HEK293T (cell line): ENCODE measurements around the gene ZNF529.

Experiments
- CTCF ChIA-PET: fragments of 350-600 bp; formaldehyde crosslinking; extraction: SDS; loops from one replicate; lab custom pipeline; 2021; ENCODE audit warnings: antibody characterized with exemption, inconsistent platforms; lab: Yijun Ruan, JAX
- POLR2A ChIA-PET: fragments of 350-600 bp; formaldehyde crosslinking; extraction: SDS; loops from one replicate; lab custom pipeline; 2020; ENCODE audit warnings: antibody characterized with exemption, inconsistent platforms; lab: Yijun Ruan, JAX
- DNase-seq: peaks from one replicate; pipeline ENCODE4 v3.0.0; 2012; ENCODE audit warnings: mixed read lengths; ENCODE audit errors: extremely low spot score
- ARNT ChIP-seq: fragments of 450-650 bp; IDR thresholded peaks from 2 replicates; pipeline ENCODE4 v1.6.1; 2017; ENCODE audit warnings: mild to moderate bottlenecking
- BHLHE40 ChIP-seq: fragments of 450-650 bp; IDR thresholded peaks from 2 replicates; pipeline ENCODE4 v1.6.1; 2016; ENCODE audit warnings: mild to moderate bottlenecking, moderate library complexity, borderline replicate concordance
- CTBP1 ChIP-seq: fragments of 450-650 bp; IDR thresholded peaks from 2 replicates; pipeline ENCODE4 v1.6.1; 2016; ENCODE audit warnings: borderline replicate concordance
- ELF4 ChIP-seq: fragments of 450-650 bp; IDR thresholded peaks from 2 replicates; pipeline ENCODE4 v1.6.1; 2017; ENCODE audit warnings: antibody characterized with exemption
- FOXA1 ChIP-seq: fragments of 450-650 bp; IDR thresholded peaks from 2 replicates; pipeline ENCODE4 v1.6.1; 2016; ENCODE audit warnings: mild to moderate bottlenecking
- FOXK2 ChIP-seq: fragments of 450-650 bp; IDR thresholded peaks from 2 replicates; pipeline ENCODE4 v1.6.1; 2016; ENCODE audit warnings: mild to moderate bottlenecking
- FOXM1 ChIP-seq: fragments of 450-650 bp; IDR thresholded peaks from 2 replicates; pipeline ENCODE4 v1.6.1; 2017; ENCODE audit warnings: mild to moderate bottlenecking, borderline replicate concordance
- HDGF ChIP-seq: fragments of 450-650 bp; IDR thresholded peaks from 2 replicates; pipeline ENCODE4 v1.6.1; 2017; ENCODE audit warnings: antibody characterized with exemption, borderline replicate concordance
- L3MBTL2 ChIP-seq: fragments of 450-650 bp; conservative IDR thresholded peaks from 2 replicates; pipeline ENCODE4 v1.6.1; 2016; ENCODE audit warnings: mild to moderate bottlenecking
- LEF1 ChIP-seq: fragments of 450-650 bp; IDR thresholded peaks from 2 replicates; pipeline ENCODE4 v1.6.1; 2017; ENCODE audit warnings: mild to moderate bottlenecking, borderline replicate concordance
- NFRKB ChIP-seq: fragments of 450-650 bp; IDR thresholded peaks from 2 replicates; pipeline ENCODE4 v1.6.1; 2016; ENCODE audit warnings: mild to moderate bottlenecking, moderate library complexity
- SP1 ChIP-seq: fragments of 450-650 bp; IDR thresholded peaks from 2 replicates; pipeline ENCODE4 v1.6.1; 2017
- SUZ12 ChIP-seq: fragments of 450-650 bp; IDR thresholded peaks from 2 replicates; pipeline ENCODE4 v1.6.1; 2016; ENCODE audit warnings: mild to moderate bottlenecking
- TARDBP ChIP-seq: fragments of 450-650 bp; IDR thresholded peaks from 2 replicates; pipeline ENCODE4 v1.6.1; 2016
- ZNF384 ChIP-seq: fragments of 450-650 bp; IDR thresholded peaks from 2 replicates; pipeline ENCODE4 v1.6.1; 2016
- TF ChIP-seq, protein P1 (sequence below): fragments of 450-650 bp; IDR thresholded peaks from 2 replicates; pipeline ENCODE4 v1.6.1; 2016

The ZNF529 gene

DNA sequence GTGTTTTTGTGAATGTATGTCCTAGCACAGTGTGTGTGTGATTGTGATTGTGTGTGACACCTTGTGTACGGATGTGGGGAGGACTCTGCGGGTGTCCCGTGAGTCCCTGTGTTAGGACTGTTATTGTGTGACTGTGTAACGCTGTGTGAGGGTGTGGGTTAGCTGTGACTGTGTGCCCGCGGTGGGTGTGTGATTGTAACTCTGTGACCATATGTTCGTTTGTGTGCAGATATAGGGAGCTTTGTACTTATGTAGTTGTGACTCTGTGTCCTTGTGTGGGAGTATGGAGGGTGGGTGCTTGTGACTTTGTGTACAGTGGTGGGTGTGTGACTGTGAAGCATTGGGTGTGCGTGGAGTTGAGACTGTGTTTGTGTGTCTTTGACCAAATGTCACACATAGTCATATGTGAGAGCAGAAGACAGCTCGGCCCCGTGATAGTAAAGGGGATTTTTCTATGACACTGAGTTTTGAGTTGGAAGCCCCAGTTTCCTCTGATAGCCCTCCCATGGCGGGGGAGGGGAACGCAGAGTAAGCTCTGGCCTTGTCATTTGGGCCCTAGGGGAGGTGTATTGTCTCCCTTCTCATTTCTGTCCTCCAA is 44.1 kb downstream of the ZNF529 start:
- ChIA-PET POLR2A (interaction anchor here (0.9 to 2.4 kb wide), 12 partner anchors 9 to 688 kb away, joined by 3 to 22 read pairs (median 4); partner anchors contain the start of genes ZFP14, ZNF345, ZNF382 and ZNF383), CTCF (no interaction called here)
- no peak for TF ChIP-seq L3MBTL2
- no peak for TF ChIP-seq FOXM1
- no peak for TF ChIP-seq ELF4
- TF ChIP-seq ZNF384, result no peak
- no peak for TF ChIP-seq FOXA1
- TF ChIP-seq FOXK2, result no peak
- TF ChIP-seq, protein P1, sequence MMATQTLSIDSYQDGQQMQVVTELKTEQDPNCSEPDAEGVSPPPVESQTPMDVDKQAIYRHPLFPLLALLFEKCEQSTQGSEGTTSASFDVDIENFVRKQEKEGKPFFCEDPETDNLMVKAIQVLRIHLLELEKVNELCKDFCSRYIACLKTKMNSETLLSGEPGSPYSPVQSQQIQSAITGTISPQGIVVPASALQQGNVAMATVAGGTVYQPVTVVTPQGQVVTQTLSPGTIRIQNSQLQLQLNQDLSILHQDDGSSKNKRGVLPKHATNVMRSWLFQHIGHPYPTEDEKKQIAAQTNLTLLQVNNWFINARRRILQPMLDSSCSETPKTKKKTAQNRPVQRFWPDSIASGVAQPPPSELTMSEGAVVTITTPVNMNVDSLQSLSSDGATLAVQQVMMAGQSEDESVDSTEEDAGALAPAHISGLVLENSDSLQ, result no peak
- TF ChIP-seq CTBP1, result no peak
- no peak for TF ChIP-seq ARNT
- TF ChIP-seq LEF1, result no peak
- no peak for TF ChIP-seq NFRKB
- TF ChIP-seq SP1, result no peak
- no peak for TF ChIP-seq SUZ12
- TF ChIP-seq BHLHE40, result no peak
- no peak for TF ChIP-seq HDGF
- peak; percentile 13 for DNase-seq

DNA sequence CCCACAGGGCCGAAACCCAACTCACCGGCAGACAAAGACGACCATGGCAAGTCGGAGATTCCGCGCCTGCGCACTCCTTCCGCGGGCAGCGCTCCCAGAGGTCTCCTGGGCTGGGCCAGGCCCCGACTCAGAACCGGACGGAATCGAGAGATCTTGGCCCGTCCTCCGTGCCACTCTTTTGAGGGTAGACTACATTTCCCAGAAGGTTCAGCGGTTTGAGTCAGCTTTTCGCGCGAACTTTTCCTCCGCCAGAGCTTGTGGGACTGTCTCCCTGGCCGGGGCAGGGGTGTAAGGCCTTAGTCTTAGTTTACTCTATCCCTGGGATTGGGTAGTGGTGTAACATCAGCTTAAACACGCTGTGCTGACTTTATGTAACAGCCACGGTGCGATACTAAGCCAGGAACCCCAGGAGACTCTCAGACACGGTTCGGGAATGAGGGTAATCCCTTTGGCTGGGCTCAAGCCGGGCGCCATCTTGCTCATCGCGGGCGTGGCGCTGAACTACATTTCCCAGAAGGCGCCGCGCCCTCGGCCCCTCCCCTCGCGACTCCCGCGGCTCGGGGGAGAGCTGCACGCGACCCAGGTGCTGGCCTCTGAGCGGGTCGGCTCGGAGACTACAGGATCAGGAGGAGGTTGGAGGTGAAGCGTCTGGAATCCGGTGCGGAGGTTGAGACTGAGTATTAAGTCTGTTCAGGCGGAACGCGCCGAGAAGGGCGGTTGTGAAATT is 44.7 kb downstream of the ZNF529 start, which contains the start of gene ZNF260:
TSS of gene ZNF260 (minus strand) at position 78 of the 727 bp plus-strand sequence. CDS start 13,033 bp downstream, outside the sequence.
- TF ChIP-seq ELF4 (peak; percentile 42), L3MBTL2 (peak; percentile 85), CTBP1 (no peak), ZNF384 (no peak), NFRKB (0 out of 2 replicates have a peak, but pooled peaks have one; percentile 53), SP1 (no peak), FOXA1 (no peak)
- peak; percentile 88 for DNase-seq
- ChIA-PET CTCF (interaction anchor here (0.5 kb wide), 1 partner anchor 23 kb away, joined by 3 read pairs; no protein-coding TSS in a partner anchor), POLR2A (interaction anchor here (0.6 to 2.4 kb wide), 13 partner anchors 10 to 689 kb away, joined by 3 to 22 read pairs (median 4); partner anchors contain the start of genes ZFP14, ZNF345, ZNF382 and ZNF383)

DNA sequence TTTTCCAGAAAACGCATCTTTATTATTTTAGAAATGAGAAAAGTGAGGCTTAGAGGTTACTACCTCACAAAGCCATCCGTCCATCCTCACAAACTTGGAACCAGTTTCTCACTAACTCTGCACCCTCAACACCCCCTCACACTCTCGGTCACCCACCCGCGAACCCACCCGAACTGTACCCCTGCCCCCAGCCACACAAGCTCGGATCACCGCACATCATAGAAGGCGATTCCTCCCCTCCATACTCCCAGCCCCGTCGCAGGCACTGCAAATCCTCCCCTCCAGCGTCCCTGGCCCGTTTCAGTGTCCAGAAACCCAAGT is 45.3 kb downstream of the ZNF529 start:
- ChIA-PET CTCF (no interaction called here), POLR2A (interaction anchor here (0.6 to 2.4 kb wide), 7 partner anchors 16 to 550 kb away, joined by 3 to 22 read pairs (median 11); partner anchors contain the start of genes ZNF345, ZNF382, ZNF420 and ZNF529)
- TF ChIP-seq SUZ12 (no peak), FOXA1 (no peak), FOXK2 (no peak), ARNT (no peak), SP1 (no peak), ELF4 (no peak), BHLHE40 (no peak), L3MBTL2 (no peak), LEF1 (no peak), NFRKB (no peak), TARDBP (no peak), HDGF (no peak), FOXM1 (no peak), ZNF384 (no peak)
- TF ChIP-seq, protein P1, result no peak
- no peak for DNase-seq

DNA sequence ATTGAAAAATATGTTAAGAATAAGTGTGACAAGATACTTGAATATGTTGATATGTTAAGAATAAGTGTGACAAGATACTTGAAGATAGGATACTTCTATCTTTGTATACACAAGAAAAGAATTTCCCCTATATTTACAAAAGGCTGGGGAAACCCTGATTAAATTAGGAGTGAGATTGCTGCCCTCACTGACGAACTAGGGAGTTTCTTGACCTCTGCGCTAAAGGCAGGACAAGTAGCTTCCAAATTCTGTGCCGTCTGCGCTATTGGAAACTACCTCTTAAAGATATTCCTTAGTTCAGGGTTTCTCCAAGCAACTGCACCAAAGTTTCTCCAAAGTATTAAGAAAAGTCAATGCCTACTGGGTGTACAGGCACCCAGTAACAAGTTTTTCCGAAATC is 45.8 kb downstream of the ZNF529 start:
- TF ChIP-seq NFRKB (no peak), ELF4 (no peak), SP1 (no peak), LEF1 (no peak), BHLHE40 (no peak), ZNF384 (no peak), ARNT (no peak), L3MBTL2 (no peak), CTBP1 (no peak)
- TF ChIP-seq, protein P1, result no peak
- no peak for DNase-seq
- CTCF ChIA-PET, result no interaction called here
- POLR2A ChIA-PET, result interaction anchor here (2.1 to 2.4 kb wide), 4 partner anchors 38 to 551 kb away, joined by 8 to 22 read pairs (median 16); partner anchors contain the start of genes ZNF382, ZNF420, ZNF529 and ZNF566

DNA sequence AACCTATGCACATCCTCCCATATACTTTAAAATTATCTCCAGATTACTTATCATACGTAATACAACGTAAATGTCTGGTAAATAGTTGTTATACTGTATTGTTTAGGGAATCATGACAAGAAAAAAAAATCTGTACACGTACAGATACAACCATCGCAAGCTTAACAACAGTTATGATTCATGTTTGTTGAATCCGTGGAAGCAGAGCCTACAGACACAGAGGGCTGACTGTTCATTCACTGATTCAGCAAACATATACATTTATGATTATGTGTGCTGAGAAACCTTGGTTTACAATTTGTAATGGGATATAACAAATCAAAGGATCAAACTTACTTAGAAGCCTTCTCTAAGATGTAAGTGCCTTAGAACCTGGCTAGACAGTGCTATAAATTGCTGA is 46.5 kb downstream of the ZNF529 start:
- no peak for TF ChIP-seq BHLHE40
- TF ChIP-seq, protein P1, result no peak
- no peak for TF ChIP-seq LEF1
- no peak for TF ChIP-seq L3MBTL2
- no peak for TF ChIP-seq FOXM1
- ChIA-PET POLR2A (no interaction called here), CTCF (no interaction called here)
- no peak for DNase-seq
